Hepatocyte (in vitro differentiated cells): ENCODE results near the gene NAP1L4.

Source experiments
- EZH2phosphoT487 ChIP-seq: fragments of 200-600 bp; sonication (generic); IDR thresholded peaks from one replicate; pipeline ENCODE4 v1.6.1; 2018; ENCODE audit warnings: antibody characterized with exemption, mild to moderate bottlenecking, low read depth, moderate library complexity; ENCODE audit not compliant: unreplicated experiment, severe bottlenecking
- TF ChIP-seq, protein P1 (sequence below): fragments of 200-600 bp; sonication (generic); IDR thresholded peaks from 2 replicates; pipeline ENCODE4 v1.5.1; 2016; ENCODE audit warnings: antibody characterized with exemption, mild to moderate bottlenecking; ENCODE audit not compliant: poor library complexity

DNA sequence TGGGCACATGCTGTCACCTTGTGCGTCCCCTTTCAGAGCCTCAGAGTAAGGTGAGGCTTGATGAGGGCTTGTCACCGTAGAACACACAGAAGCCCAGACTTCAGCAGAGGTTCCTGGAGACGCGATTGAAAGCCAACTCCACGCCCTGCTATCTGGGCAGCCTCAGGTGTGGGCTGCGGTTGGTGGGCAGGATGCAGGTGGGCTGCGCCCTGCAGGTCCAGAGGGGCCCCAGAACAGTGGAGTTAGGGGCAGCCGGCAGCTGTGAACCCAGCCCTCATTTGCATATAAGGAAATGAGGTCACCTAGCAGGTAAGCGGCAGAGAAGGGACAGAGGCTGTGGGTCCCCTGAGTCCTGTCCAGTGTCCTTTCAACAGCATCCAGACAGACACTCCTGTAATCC lies 78.4 kb downstream of the NAP1L4 start:
- TF ChIP-seq, protein P1, sequence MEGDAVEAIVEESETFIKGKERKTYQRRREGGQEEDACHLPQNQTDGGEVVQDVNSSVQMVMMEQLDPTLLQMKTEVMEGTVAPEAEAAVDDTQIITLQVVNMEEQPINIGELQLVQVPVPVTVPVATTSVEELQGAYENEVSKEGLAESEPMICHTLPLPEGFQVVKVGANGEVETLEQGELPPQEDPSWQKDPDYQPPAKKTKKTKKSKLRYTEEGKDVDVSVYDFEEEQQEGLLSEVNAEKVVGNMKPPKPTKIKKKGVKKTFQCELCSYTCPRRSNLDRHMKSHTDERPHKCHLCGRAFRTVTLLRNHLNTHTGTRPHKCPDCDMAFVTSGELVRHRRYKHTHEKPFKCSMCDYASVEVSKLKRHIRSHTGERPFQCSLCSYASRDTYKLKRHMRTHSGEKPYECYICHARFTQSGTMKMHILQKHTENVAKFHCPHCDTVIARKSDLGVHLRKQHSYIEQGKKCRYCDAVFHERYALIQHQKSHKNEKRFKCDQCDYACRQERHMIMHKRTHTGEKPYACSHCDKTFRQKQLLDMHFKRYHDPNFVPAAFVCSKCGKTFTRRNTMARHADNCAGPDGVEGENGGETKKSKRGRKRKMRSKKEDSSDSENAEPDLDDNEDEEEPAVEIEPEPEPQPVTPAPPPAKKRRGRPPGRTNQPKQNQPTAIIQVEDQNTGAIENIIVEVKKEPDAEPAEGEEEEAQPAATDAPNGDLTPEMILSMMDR: no peak
- TF ChIP-seq EZH2phosphoT487: no peak
